A549 (cell line): Measurements from ENCODE around the gene ROS1. TPM values are rescaled to one million over a fixed set of nuclear protein-coding genes. Genes with fewer than 3 reads are reported as not detected.

Experiments used
- ATAC-seq, 2 experiments: fragments of 200-7000 bp in 1 of 2; fragments of >200 bp in 1 of 2; cut with Nextera tagmentation in 1 of 2; cut with Tn5 transposase in 1 of 2; 3 replicates each; pipeline versions ENCODE4 v1.8.0 to v1.9.1; 2018 to 2020; ENCODE audit warnings: mild to moderate bottlenecking in 1 of 2, moderate library complexity in 1 of 2
- CTCF ChIA-PET: fragments of 300-600 bp; sonication (Branson Sonifier 250); formaldehyde crosslinking; extraction: SDS; loops from one replicate; lab custom pipeline; 2021; ENCODE audit warnings: antibody characterized with exemption, inconsistent platforms; lab: Yijun Ruan, JAX
- POLR2A ChIA-PET: fragments of 350-600 bp; formaldehyde crosslinking; extraction: SDS; loops from one replicate; lab custom pipeline; 2021; ENCODE audit warnings: antibody characterized with exemption, inconsistent platforms; lab: Yijun Ruan, JAX
- DNase-seq, 2 experiments: peaks; one replicate each; pipeline versions ENCODE4 v3.0.0 to v3.0.0-alpha.2; 2011 to 2016; ENCODE audit warnings: low read depth in 1 of 2, low spot score in 1 of 2
- FAIRE-seq: peaks from 2 replicates; lab custom pipeline; 2011; peaks lifted over from hg19 to GRCh38; lab: Jason Lieb, UNC
- H3K27ac ChIP-seq, 2 experiments: fragments of >200 bp; sonication (Bioruptor Twin); formaldehyde crosslinking; 3 replicates each; pipeline ENCODE4 v1.5.1; 2016 to 2017
- H3K4me1 ChIP-seq: fragments of >200 bp; sonication (Bioruptor Twin); formaldehyde crosslinking; 3 replicates; pipeline ENCODE4 v1.6.1; 2016
- H3K4me2 ChIP-seq: fragments of >200 bp; sonication (Bioruptor Twin); formaldehyde crosslinking; 3 replicates; pipeline ENCODE4 v1.6.1; 2016
- H3K4me3 ChIP-seq: fragments of >200 bp; sonication (Bioruptor Twin); formaldehyde crosslinking; 3 replicates; pipeline ENCODE4 v1.5.1; 2016
- H3K9me3 ChIP-seq: fragments of >200 bp; sonication (Bioruptor Twin); formaldehyde crosslinking; 3 replicates; pipeline ENCODE4 v1.6.1; 2016
- EHF ChIP-seq: fragments of 250-450 bp; sonication (Bioruptor Pico); IDR thresholded peaks from 2 replicates; pipeline ENCODE4 v1.5.0; 2020; ENCODE audit warnings: mild to moderate bottlenecking
- FOXS1 ChIP-seq: fragments of 250-450 bp; sonication (Bioruptor Pico); IDR thresholded peaks from 2 replicates; pipeline ENCODE4 v1.5.0; 2020; ENCODE audit warnings: mild to moderate bottlenecking, moderate library complexity
- HOXA7 ChIP-seq: fragments of 250-450 bp; sonication (Bioruptor Pico); IDR thresholded peaks from 2 replicates; pipeline ENCODE4 v1.5.0; 2020; ENCODE audit warnings: mild to moderate bottlenecking, moderate library complexity
- KDM1A ChIP-seq: fragments of 200-600 bp; sonication (generic); IDR thresholded peaks from 2 replicates; pipeline ENCODE4 v1.6.1; 2016; ENCODE audit warnings: low read depth, mild to moderate bottlenecking
- KDM5A ChIP-seq: fragments of 200-600 bp; sonication (generic); IDR thresholded peaks from 2 replicates; pipeline ENCODE4 v1.6.1; 2016; ENCODE audit warnings: antibody characterized with exemption, mild to moderate bottlenecking
- MAFK ChIP-seq: fragments of 450-650 bp; IDR thresholded peaks from 2 replicates; pipeline ENCODE4 v1.6.1; 2014; ENCODE audit not compliant: partially characterized antibody
- MYC ChIP-seq: IDR thresholded peaks from 2 replicates; pipeline ENCODE4 v1.6.1; 2012; ENCODE audit warnings: mild to moderate bottlenecking, inconsistent platforms, low read length, improper control_type of control experiment, borderline replicate concordance
- NFE2L2 ChIP-seq: fragments of 150-350 bp; conservative IDR thresholded peaks from 2 replicates; pipeline ENCODE4 v1.6.1; 2014; ENCODE audit warnings: low read length
- NR3C1 ChIP-seq: fragments of >200 bp; sonication (Bioruptor Twin); formaldehyde crosslinking; IDR thresholded peaks from 3 replicates; pipeline ENCODE4 v1.6.1; 2017
- RCOR1 ChIP-seq: fragments of 150-350 bp; IDR thresholded peaks from 2 replicates; pipeline ENCODE4 v1.6.1; 2014; ENCODE audit warnings: antibody characterized with exemption, low read length, low read depth
- REST ChIP-seq: fragments of 200-600 bp; sonication (generic); IDR thresholded peaks from 2 replicates; pipeline ENCODE4 v1.6.1; 2016; ENCODE audit warnings: antibody characterized with exemption, mild to moderate bottlenecking, moderate library complexity
- SREBF2 ChIP-seq: fragments of 450-650 bp; IDR thresholded peaks from 2 replicates; pipeline ENCODE4 v1.6.1; 2014; ENCODE audit warnings: mild to moderate bottlenecking, moderate library complexity
- TFCP2L1 ChIP-seq: fragments of 250-450 bp; sonication (Bioruptor Pico); IDR thresholded peaks from 2 replicates; pipeline ENCODE4 v1.5.0; 2021; ENCODE audit warnings: mild to moderate bottlenecking
- WGBS: methylation state at CpG from one replicate; pipeline ENCODE4 v1.1.6; 2017; ENCODE audit errors: missing lambda C conversion rate; 5-methylcytosine and 5-hydroxymethylcytosine counted together
- polyA plus RNA-seq, 4 experiments: library from polyadenylated mRNA; depleted of rRNA in 3 of 4; stranded (reverse); fragments of >200 nt; fragmentation: RNase III in 1 of 4; extraction: RNeasy Plus Mini Kit Qiagen cat#74134 plus additional on column Dnase treatment in 1 of 4; gene quantifications; 2 replicates in 3 of 4; 3 replicates in 1 of 4; pipeline ENCODE4 v1.2.3, GENCODE V29; 2011 to 2017

ROS1 gene
- polyA plus RNA-seq, 2 of the 4 experiments (the other 2 are of a cell fraction): 0.17 to 0.18 TPM

GRCh38 chr6:117275205-117275604 is 150.5 kb downstream of the ROS1 start (continued):
- TF ChIP-seq TFCP2L1 (no peak), SREBF2 (no peak), EHF (no peak), KDM1A (no peak), HOXA7 (CRISPR knock-in tag) (no peak), REST (no peak), FOXS1 (CRISPR knock-in tag) (no peak)

- no peak for DNase-seq
- CTCF ChIA-PET: no interaction called here
- no peak overlapping the region for H3K27ac ChIP-seq
- 28% methylated on average over 1 of the region's 1 CpG for WGBS
- no peak for TF ChIP-seq KDM1A
- TF ChIP-seq NFE2L2: no peak
- TF ChIP-seq EHF: no peak
- no peak for TF ChIP-seq SREBF2
- no peak for TF ChIP-seq NR3C1
- TF ChIP-seq KDM5A: no peak
- TF ChIP-seq MYC: no peak
- H3K4me3 ChIP-seq: no peak overlapping the region
- FAIRE-seq: no peak
- H3K9me3 ChIP-seq: no peaks in the 10 kb centered on the region
- H3K4me1 ChIP-seq: no peaks in the 10 kb centered on the region
- no peak overlapping the region for H3K4me2 ChIP-seq
- POLR2A ChIA-PET: no interaction called here
- ATAC-seq: no peak
Measured at GRCh38 chr6:117272891-117273290, 152.9 kb downstream of the ROS1 start.

GRCh38 chr6:117272032-117272866 is 153.5 kb downstream of the ROS1 start:
- no peak overlapping the region for H3K4me3 ChIP-seq
- 0% methylated on average over 7 of the region's 8 CpGs for WGBS
- ATAC-seq: no peak
- DNase-seq: no peak
- H3K9me3 ChIP-seq: no peaks in the 10 kb centered on the region
- no peak overlapping the region for H3K27ac ChIP-seq
- CTCF ChIA-PET: no interaction called here
- peak; percentile 60 for TF ChIP-seq MAFK
- TF ChIP-seq NFE2L2: no peak
- FAIRE-seq: no peak
- H3K4me1 ChIP-seq: no peaks in the 10 kb centered on the region
- POLR2A ChIA-PET: no interaction called here
- H3K4me2 ChIP-seq: no peak overlapping the region

GRCh38 chr6:117270843-117271507 is 154.8 kb downstream of the ROS1 start:
- Histone ChIP-seq H3K27ac (no peak overlapping the region), H3K4me2 (peak overlapping the region; percentile 79), H3K4me1 (no peaks in the 10 kb centered on the region), H3K9me3 (no peaks in the 10 kb centered on the region)
- no peak for DNase-seq
- ATAC-seq: peak in 1 of 2 experiments; percentile 28; a peak in 1 of 6 replicates
- CTCF ChIA-PET: no interaction called here
- no peak for TF ChIP-seq RCOR1
- TF ChIP-seq, all 56 proteins: peak for 0
- FAIRE-seq: no peak
- WGBS: 21% methylated on average over 8 of the region's 48 CpGs
- peak overlapping the region; percentile 38 for H3K4me3 ChIP-seq
- POLR2A ChIA-PET: no interaction called here
